H1 (cell line): ENCODE results near the gene RNF208.

ENCODE experiments used
- CREB1 ChIP-seq: IDR thresholded peaks from 2 replicates; pipeline ENCODE4 v1.6.1; 2012; ENCODE audit warnings: inconsistent platforms
- NRF1 ChIP-seq: IDR thresholded peaks from 2 replicates; pipeline ENCODE4 v1.6.1; 2011; ENCODE audit warnings: mild to moderate bottlenecking, low read depth, low read length, improper control_type of control experiment
- PHF8 ChIP-seq: fragments of 200-600 bp; sonication (generic); conservative IDR thresholded peaks from 2 replicates; pipeline ENCODE4 v1.7.1; 2012; ENCODE audit warnings: low read depth, mild to moderate bottlenecking, inconsistent platforms, low read length, moderate library complexity
- SIX5 ChIP-seq: IDR thresholded peaks from 2 replicates; pipeline ENCODE4 v1.6.1; 2011; ENCODE audit warnings: mild to moderate bottlenecking, low read depth, low read length

DNA sequence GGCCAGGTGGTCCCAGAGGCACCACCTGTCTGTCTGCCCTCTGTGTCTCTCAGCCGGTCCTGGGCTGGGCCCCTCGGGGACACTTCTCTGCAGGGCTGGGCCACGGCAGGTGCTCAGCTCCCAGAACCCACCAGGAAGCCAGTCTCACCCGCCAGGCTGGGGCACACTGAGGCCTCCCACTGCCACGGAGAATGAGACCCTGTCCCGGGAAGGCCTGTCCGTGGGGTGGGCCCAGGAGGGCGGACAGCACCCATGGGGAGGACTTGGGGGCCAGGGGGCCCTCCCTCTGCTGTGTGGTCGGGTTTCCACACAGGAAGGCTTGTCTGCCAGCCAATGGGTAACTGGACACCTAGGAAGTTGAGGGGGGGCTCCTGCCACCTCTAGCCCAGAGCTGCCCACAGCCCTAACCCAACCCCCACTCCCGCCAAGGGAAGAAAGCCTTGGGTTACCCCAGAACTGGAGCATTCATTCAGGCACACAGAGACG is 14.9 kb upstream of the RNF208 start:
- TF ChIP-seq NRF1 (no peak), PHF8 (no peak), CREB1 (no peak), SIX5 (no peak)
